Measurements from ENCODE around the gene TRMT11. TPM values are rescaled to one million over a fixed set of nuclear protein-coding genes. Genes with fewer than 3 reads are reported as not detected.
A peak's percentile ranks its signal among the peaks of the same experiment; 100 is the strongest.

Gene TRMT11
- total RNA-seq, 1 donor from 2014 or later, result 9.2 TPM

- DNase-seq, result no peak
- intact Hi-C loops (cut with micrococcal nuclease), result no loop called here
- Histone ChIP-seq H3K4me3 (no peak overlapping the region), H3K36me3 (no peaks in the 10 kb centered on the region), H3K27me3 (ENCODE audit: low read depth) (no peaks in the 10 kb centered on the region), H3K27ac (replicated peaks) (no peak overlapping the region), H3K4me1 (peaks cover 16% of the 10 kb centered on the region), H3K9me3 (replicated peaks) (no peaks in the 10 kb centered on the region)
- no peak for TF ChIP-seq CTCF (IDR thresholded peaks at IDR 0.05; ENCODE audit: borderline replicate concordance)
Measured at GRCh38 chr6:125981571-125982185, 4.7 kb upstream of the TRMT11 start.

GRCh38 chr6:125983246-125983945, 2.9 kb upstream of the TRMT11 start:
- DNase-seq, result no peak
- no peak overlapping the region for H3K27ac ChIP-seq (replicated peaks)
- no peak for TF ChIP-seq CTCF (IDR thresholded peaks at IDR 0.05; ENCODE audit: borderline replicate concordance)
- H3K4me1 ChIP-seq, result peaks cover 26% of the 10 kb centered on the region
- no peaks in the 10 kb centered on the region for H3K27me3 ChIP-seq (ENCODE audit: low read depth)
- no peaks in the 10 kb centered on the region for H3K36me3 ChIP-seq
- H3K9me3 ChIP-seq (replicated peaks), result no peaks in the 10 kb centered on the region
- H3K4me3 ChIP-seq, result no peak overlapping the region
- intact Hi-C loops (cut with micrococcal nuclease), result no loop called here

GRCh38 chr6:125984311-125984710, 2.0 kb upstream of the TRMT11 start:
- no peaks in the 10 kb centered on the region for H3K9me3 ChIP-seq (replicated peaks)
- peaks cover 26% of the 10 kb centered on the region for H3K4me1 ChIP-seq
- no peak for DNase-seq
- H3K4me3 ChIP-seq, result no peak overlapping the region
- intact Hi-C loops (cut with micrococcal nuclease), result no loop called here
- H3K27ac ChIP-seq (replicated peaks), result no peak overlapping the region
- TF ChIP-seq CTCF (IDR thresholded peaks at IDR 0.05; ENCODE audit: borderline replicate concordance), result no peak
- no peaks in the 10 kb centered on the region for H3K36me3 ChIP-seq
- no peaks in the 10 kb centered on the region for H3K27me3 ChIP-seq (ENCODE audit: low read depth)

GRCh38 chr6:125985522-125985921, 818 bp upstream of the TRMT11 start:
- Histone ChIP-seq H3K9me3 (replicated peaks) (no peaks in the 10 kb centered on the region), H3K4me3 (peak overlapping the region; percentile 87), H3K27me3 (ENCODE audit: low read depth) (no peaks in the 10 kb centered on the region), H3K4me1 (peaks cover 26% of the 10 kb centered on the region), H3K27ac (replicated peaks) (peak overlapping the region; percentile 81), H3K36me3 (no peaks in the 10 kb centered on the region)
- DNase-seq, result no peak
- intact Hi-C loops (cut with micrococcal nuclease), result no loop called here
- no peak for TF ChIP-seq CTCF (IDR thresholded peaks at IDR 0.05; ENCODE audit: borderline replicate concordance)

- peak overlapping the region; percentile 87 for H3K4me3 ChIP-seq
- no peak for TF ChIP-seq CTCF (IDR thresholded peaks at IDR 0.05; ENCODE audit: borderline replicate concordance)
- H3K36me3 ChIP-seq, result no peaks in the 10 kb centered on the region
- peaks cover 26% of the 10 kb centered on the region for H3K4me1 ChIP-seq
- DNase-seq, result no peak
- intact Hi-C loops (cut with micrococcal nuclease), result no loop called here
- peak overlapping the region; percentile 81 for H3K27ac ChIP-seq (replicated peaks)
- no peaks in the 10 kb centered on the region for H3K27me3 ChIP-seq (ENCODE audit: low read depth)
- no peaks in the 10 kb centered on the region for H3K9me3 ChIP-seq (replicated peaks)
Measured at GRCh38 chr6:125985979-125986300, 400 bp upstream of the TRMT11 start.

Data from left ventricle myocardium inferior (tissue), 1 donor.